Measurements from ENCODE around the gene TBX21. TPM values are rescaled to one million over a fixed set of nuclear protein-coding genes. Genes with fewer than 3 reads are reported as not detected.

Gene TBX21
- total RNA-seq, 1 donor from 2014 or later: not detected

- DNase-seq: no peak
Observed at GRCh38 chr17:47697906-47698711, 34.9 kb upstream of the TBX21 start.

- DNase-seq: peak; percentile 62
Observed at GRCh38 chr17:47698749-47699535, 34.1 kb upstream of the TBX21 start.

- DNase-seq: no peak
Observed at GRCh38 chr17:47699536-47699840, 33.5 kb upstream of the TBX21 start.

GRCh38 chr17:47700471-47701449, 32.3 kb upstream of the TBX21 start:
- no peak for DNase-seq

- DNase-seq: no peak
Observed at GRCh38 chr17:47701608-47702007, 31.4 kb upstream of the TBX21 start.

GRCh38 chr17:47702391-47702995, 30.5 kb upstream of the TBX21 start:
- no peak for DNase-seq

- DNase-seq: no peak
Observed at GRCh38 chr17:47703191-47703591, 29.8 kb upstream of the TBX21 start.

GRCh38 chr17:47703671-47704070, 29.4 kb upstream of the TBX21 start:
- no peak for DNase-seq

- DNase-seq: no peak
Observed at GRCh38 chr17:47704116-47704515, 28.9 kb upstream of the TBX21 start.

- DNase-seq: no peak
Observed at GRCh38 chr17:47704736-47705135, 28.3 kb upstream of the TBX21 start.

GRCh38 chr17:47705536-47706530, 27.2 kb upstream of the TBX21 start:
- DNase-seq: no peak

- no peak for DNase-seq
Observed at GRCh38 chr17:47707056-47707804, 25.8 kb upstream of the TBX21 start.

- no peak for DNase-seq
Observed at GRCh38 chr17:47707884-47708283, 25.2 kb upstream of the TBX21 start.

GRCh38 chr17:47708312-47708863, 24.6 kb upstream of the TBX21 start:
- DNase-seq: no peak

- DNase-seq: no peak
Observed at GRCh38 chr17:47708864-47709541, 24.0 kb upstream of the TBX21 start.

- no peak for DNase-seq
Observed at GRCh38 chr17:47709594-47709993, 23.4 kb upstream of the TBX21 start.

GRCh38 chr17:47711366-47712099, 21.5 kb upstream of the TBX21 start:
- no peak for DNase-seq

GRCh38 chr17:47712330-47713023, 20.6 kb upstream of the TBX21 start:
- DNase-seq: no peak

Measured in dermis blood vessel endothelial cell (primary cell).